Right lobe of liver (tissue), 4 donors: ENCODE measurements around the gene DLG2.

Source experiments
- CTCF ChIP-seq, 4 donors: fragments of 200-600 bp in 3 of 4; fragments of 450-650 bp in 1 of 4; IDR thresholded peaks; one replicate each; pipeline versions ENCODE4 v1.5.1 to v1.8.0; 2016 to 2022; ENCODE audit warnings: antibody characterized with exemption in 4 of 4, mild to moderate bottlenecking in 2 of 4
- POLR2A ChIP-seq: fragments of 450-650 bp; IDR thresholded peaks from one replicate; pipeline ENCODE4 v1.6.1; 2017; ENCODE audit warnings: antibody characterized with exemption, mild to moderate bottlenecking
- donor health status: DM: no; HTN: no; CAD: no.
- donor health status: DM: no; HTN: no; CAD: no.
- donor health status: DM: no; HTN: yes; CAD: no.

- TF ChIP-seq CTCF (IDR thresholded peaks at IDR 0.05): no peak
- TF ChIP-seq POLR2A: no peak
Observed at GRCh38 chr11:83715927-83716535, 1911.1 kb downstream of the DLG2 start.
